Measurements from ENCODE around the gene SBK3.

The SBK3 gene

GRCh38 chr19:55519451-55520311, 25.7 kb downstream of the SBK3 start:
- no peak for ATAC-seq
- TF ChIP-seq PATZ1 (CRISPR knock-in tag; IDR thresholded peaks at IDR 0.05; ENCODE audit: borderline replicate concordance) (no peak), CREB5 (CRISPR knock-in tag; IDR thresholded peaks at IDR 0.05; ENCODE audit: low read depth) (no peak), TCF4 (CRISPR knock-in tag; IDR thresholded peaks at IDR 0.05; ENCODE audit: borderline replicate concordance) (no peak), ZC3H10 (CRISPR knock-in tag; IDR thresholded peaks at IDR 0.05) (no peak), ESRRG (CRISPR knock-in tag; IDR thresholded peaks at IDR 0.05) (no peak)

- ATAC-seq: peak; percentile 98
- TF ChIP-seq CSRNP3 (CRISPR knock-in tag; IDR thresholded peaks at IDR 0.05): no peak
- no peak for TF ChIP-seq BACH2 (CRISPR knock-in tag; IDR thresholded peaks at IDR 0.05; ENCODE audit: borderline replicate concordance)
- no peak for TF ChIP-seq SNAI2 (CRISPR knock-in tag; IDR thresholded peaks at IDR 0.05)
- no peak for TF ChIP-seq ZNF70 (CRISPR knock-in tag; IDR thresholded peaks at IDR 0.05)
Observed at GRCh38 chr19:55516878-55517620, 28.3 kb downstream of the SBK3 start.

GRCh38 chr19:55508120-55508519, 37.2 kb downstream of the SBK3 start:
- ATAC-seq: no peak
- no peak for TF ChIP-seq SNAI2 (CRISPR knock-in tag; IDR thresholded peaks at IDR 0.05)
- no peak for TF ChIP-seq ARNTL (CRISPR knock-in tag; IDR thresholded peaks at IDR 0.05; ENCODE audit: borderline replicate concordance, low read depth)
- no peak for TF ChIP-seq RARB (CRISPR knock-in tag; IDR thresholded peaks at IDR 0.05)
- TF ChIP-seq TCF4 (CRISPR knock-in tag; IDR thresholded peaks at IDR 0.05; ENCODE audit: borderline replicate concordance): no peak
- TF ChIP-seq CREB5 (CRISPR knock-in tag; IDR thresholded peaks at IDR 0.05; ENCODE audit: low read depth): no peak
- no peak for TF ChIP-seq TSHZ2 (CRISPR knock-in tag; IDR thresholded peaks at IDR 0.05)
- no peak for TF ChIP-seq PATZ1 (CRISPR knock-in tag; IDR thresholded peaks at IDR 0.05; ENCODE audit: borderline replicate concordance)

- TF ChIP-seq CSRNP3 (CRISPR knock-in tag; IDR thresholded peaks at IDR 0.05) (no peak), ARNTL (CRISPR knock-in tag; IDR thresholded peaks at IDR 0.05; ENCODE audit: borderline replicate concordance, low read depth) (no peak), CREB5 (CRISPR knock-in tag; IDR thresholded peaks at IDR 0.05; ENCODE audit: low read depth) (no peak)
Observed at GRCh38 chr19:55504981-55505380, 40.4 kb downstream of the SBK3 start.

More at GRCh38 chr19:55504981-55505380, 40.4 kb downstream of the SBK3 start:
- no peak for ATAC-seq

Measured in SK-N-SH treated with all-trans-retinoic acid at 6 μM for 48 hours (cell line).